Vagina (tissue), 2 donors: ENCODE results near the gene TBCD. TPM values are rescaled to one million over a fixed set of nuclear protein-coding genes. Genes with fewer than 3 reads are reported as not detected.

Source experiments
- DNase-seq, 2 donors: peaks; one replicate each; pipeline ENCODE4 v3.0.0-alpha.2; 2017; ENCODE audit errors: extremely low spot score in 2 of 2
- H3K27ac ChIP-seq: fragments of 200-600 bp; sonication (generic); one replicate; pipeline ENCODE4 v1.5.1; 2019
- H3K27me3 ChIP-seq: fragments of 200-600 bp; sonication (generic); one replicate; pipeline ENCODE4 v1.5.1; 2019
- H3K36me3 ChIP-seq, 2 donors: fragments of 200-600 bp; sonication (generic); one replicate each; pipeline ENCODE4 v1.5.1; 2017 to 2019
- H3K4me1 ChIP-seq: fragments of 200-600 bp; sonication (generic); one replicate; pipeline ENCODE4 v1.5.1; 2019
- H3K4me3 ChIP-seq, 2 donors: fragments of 200-600 bp; sonication (generic); 1 replicate in 1 of 2; 2 replicates in 1 of 2; pipeline ENCODE4 v1.5.1; 2016 to 2019
- H3K9me3 ChIP-seq: fragments of 200-600 bp; sonication (generic); one replicate; pipeline ENCODE4 v1.5.1; 2019
- CTCF ChIP-seq, 3 experiments: fragments of 450-650 bp in 2 of 3; fragments of 200-600 bp in 1 of 3; sonication (generic) in 1 of 3; IDR thresholded peaks; one replicate each; pipeline ENCODE4 v1.5.1; 2017 to 2019; ENCODE audit warnings: antibody characterized with exemption in 3 of 3, mild to moderate bottlenecking in 2 of 3, moderate library complexity in 2 of 3
- POLR2A ChIP-seq, 2 donors: fragments of 450-650 bp; IDR thresholded peaks; one replicate each; pipeline ENCODE4 v1.6.1; 2017; ENCODE audit warnings: antibody characterized with exemption in 2 of 2, mild to moderate bottlenecking in 2 of 2, moderate library complexity in 2 of 2
- POLR2AphosphoS5 ChIP-seq, 2 donors: sonication (generic); formaldehyde crosslinking; IDR thresholded peaks; one replicate each; pipeline ENCODE4 v1.9.0; 2017; ENCODE audit warnings: antibody characterized with exemption in 2 of 2, mild to moderate bottlenecking in 2 of 2, low read depth in 1 of 2; ENCODE audit not compliant: insufficient read depth in 1 of 2
- intact Hi-C: fragments of 100-400 bp; cut with DNase I; formaldehyde crosslinking; loops from one replicate; pipeline ENCODE4 v1.15.1; 2023
- total RNA-seq: library from RNA; depleted of rRNA; stranded (reverse); fragments of >200 nt; gene quantifications from one replicate; pipeline ENCODE4 v1.2.3, GENCODE V29; 2016

Gene TBCD
- total RNA-seq, 1 donor from 2014 or later, result 79.3 TPM

GRCh38 chr17:82832411-82832810, 80.5 kb downstream of the TBCD start:
- Histone ChIP-seq H3K36me3 (peaks cover 0 to 31% of the 10 kb centered on the region in 2 donors), H3K4me1 (peaks cover 13% of the 10 kb centered on the region), H3K27me3 (no peaks in the 10 kb centered on the region), H3K27ac (no peak overlapping the region), H3K4me3 (no peak overlapping the region), H3K9me3 (no peaks in the 10 kb centered on the region)
- DNase-seq, result no peak
- TF ChIP-seq CTCF (IDR thresholded peaks at IDR 0.05), result no peak
- no peak for TF ChIP-seq POLR2A (IDR thresholded peaks at IDR 0.05)
- TF ChIP-seq POLR2AphosphoS5 (IDR thresholded peaks at IDR 0.05; ENCODE audit: insufficient read depth in 1 of 2, low read depth in 1 of 2), result no peak
- intact Hi-C loops, result no loop called here

- no peaks in the 10 kb centered on the region for H3K9me3 ChIP-seq
- H3K36me3 ChIP-seq, result peaks cover 0 to 31% of the 10 kb centered on the region in 2 donors
- H3K27me3 ChIP-seq, result no peaks in the 10 kb centered on the region
- H3K4me3 ChIP-seq, result no peak overlapping the region
- intact Hi-C loops, result no loop called here
- TF ChIP-seq POLR2AphosphoS5 (IDR thresholded peaks at IDR 0.05; ENCODE audit: insufficient read depth in 1 of 2, low read depth in 1 of 2), result no peak
- TF ChIP-seq CTCF (IDR thresholded peaks at IDR 0.05), result no peak
- no peak for TF ChIP-seq POLR2A (IDR thresholded peaks at IDR 0.05)
- H3K4me1 ChIP-seq, result peaks cover 19% of the 10 kb centered on the region
- no peak for DNase-seq
- H3K27ac ChIP-seq, result no peak overlapping the region
Measured at GRCh38 chr17:82832881-82833475, 81.1 kb downstream of the TBCD start.

GRCh38 chr17:82835122-82835521, 83.3 kb downstream of the TBCD start:
- H3K27me3 ChIP-seq, result no peaks in the 10 kb centered on the region
- H3K4me3 ChIP-seq, result no peak overlapping the region
- H3K36me3 ChIP-seq, result peaks cover 0 to 22% of the 10 kb centered on the region in 2 donors
- H3K9me3 ChIP-seq, result no peaks in the 10 kb centered on the region
- no peak for DNase-seq
- TF ChIP-seq CTCF (IDR thresholded peaks at IDR 0.05) (no peak), POLR2A (IDR thresholded peaks at IDR 0.05) (no peak), POLR2AphosphoS5 (IDR thresholded peaks at IDR 0.05; ENCODE audit: insufficient read depth in 1 of 2, low read depth in 1 of 2) (no peak)
- H3K4me1 ChIP-seq, result peaks cover 16% of the 10 kb centered on the region
- H3K27ac ChIP-seq, result peak overlapping the region; percentile 83
- intact Hi-C loops, result no loop called here

- peaks cover 13% of the 10 kb centered on the region for H3K4me1 ChIP-seq
- DNase-seq, result no peak
- H3K27me3 ChIP-seq, result no peaks in the 10 kb centered on the region
- intact Hi-C loops, result no loop called here
- no peak overlapping the region for H3K4me3 ChIP-seq
- H3K27ac ChIP-seq, result peak overlapping the region; percentile 83
- TF ChIP-seq POLR2AphosphoS5 (IDR thresholded peaks at IDR 0.05; ENCODE audit: insufficient read depth in 1 of 2, low read depth in 1 of 2), result peak; percentile 67 to 73
- TF ChIP-seq CTCF (IDR thresholded peaks at IDR 0.05), result no peak
- H3K9me3 ChIP-seq, result no peaks in the 10 kb centered on the region
- H3K36me3 ChIP-seq, result peaks cover 0 to 22% of the 10 kb centered on the region in 2 donors
Measured at GRCh38 chr17:82835766-82836512, 84.1 kb downstream of the TBCD start.

- Histone ChIP-seq H3K4me1 (peaks cover 13% of the 10 kb centered on the region), H3K4me3 (peak overlapping the region in 1 of 2 donors; percentile 37), H3K9me3 (no peaks in the 10 kb centered on the region), H3K27ac (peak overlapping the region; percentile 83), H3K36me3 (peaks cover 0 to 15% of the 10 kb centered on the region in 2 donors), H3K27me3 (no peaks in the 10 kb centered on the region)
- DNase-seq, result no peak
- intact Hi-C loops, result no loop called here
- no peak for TF ChIP-seq CTCF (IDR thresholded peaks at IDR 0.05)
Measured at GRCh38 chr17:82836823-82837357, 85.0 kb downstream of the TBCD start.
